Caki2 (cell line): ENCODE data around the gene TMEM132D. TPM values are rescaled to one million over a fixed set of nuclear protein-coding genes. Genes with fewer than 3 reads are reported as not detected.
"Not testable (repeated sequence)": the region's sequence is repeated elsewhere in the genome, so short reads cannot be mapped to it uniquely, and the experiment has no call there.

Experiments used
- DNase-seq: peaks from one replicate; pipeline ENCODE4 v3.0.0-alpha.2; 2015; ENCODE audit warnings: low read depth
- in situ Hi-C: cut with HindIII; loops from 2 replicates; pipeline ENCODE4 v1.10.0; 2016; ENCODE audit warnings: low sequenced_read_pairs, low pct_unique_long_range_greater_than_20kb, mixed read lengths
- total RNA-seq: library from RNA; depleted of rRNA; stranded (reverse); fragments of >200 nt; shearing (Covaris generic); gene quantifications from 2 replicates; pipeline ENCODE4 v1.2.3, GENCODE V29; 2014; ENCODE audit warnings: low replicate concordance

Gene TMEM132D
- total RNA-seq, 1 experiment from 2014 or later, result not detected

DNA sequence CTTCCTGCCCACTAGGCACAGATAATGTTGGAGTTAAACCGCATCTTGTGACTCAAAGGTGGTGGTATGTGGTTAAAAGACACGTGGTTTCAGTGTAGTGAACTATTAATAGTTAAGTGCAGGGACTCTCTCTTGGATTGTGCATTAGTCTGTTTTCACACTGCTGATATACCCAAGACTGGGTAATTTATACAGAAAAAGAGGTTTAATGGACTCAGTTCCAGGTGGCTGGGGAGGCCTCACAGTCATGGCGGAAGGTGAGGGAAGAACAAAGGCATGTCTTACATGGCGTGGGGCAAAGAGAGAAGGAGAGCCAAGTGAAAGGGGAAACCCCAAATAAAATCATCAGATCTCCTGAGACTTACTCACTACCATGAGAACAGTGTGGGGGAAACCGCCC lies 688.3 kb downstream of the TMEM132D start:
- DNase-seq, result peak; percentile 76
- in situ Hi-C loops, result no loop called here

DNA sequence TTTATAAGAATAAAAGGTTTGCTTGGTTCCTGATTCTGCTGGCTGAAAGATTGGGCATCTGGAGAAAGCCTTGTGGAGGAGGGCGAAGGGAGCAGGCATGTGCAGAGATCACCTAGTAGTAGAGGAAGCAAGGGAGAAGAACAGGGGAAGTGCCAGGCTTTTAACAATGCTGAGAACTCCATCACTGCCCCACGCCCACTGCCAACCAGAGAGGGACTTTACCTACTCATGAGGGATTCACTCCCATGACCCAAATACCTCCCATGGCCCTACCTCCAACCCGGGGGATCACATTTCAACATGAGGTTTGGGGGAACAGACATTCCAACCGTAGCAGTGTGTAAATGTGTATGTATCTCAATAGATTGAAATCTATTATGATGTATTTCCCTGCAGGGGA lies 690.3 kb downstream of the TMEM132D start:
- in situ Hi-C loops, result no loop called here
- no peak for DNase-seq

DNA sequence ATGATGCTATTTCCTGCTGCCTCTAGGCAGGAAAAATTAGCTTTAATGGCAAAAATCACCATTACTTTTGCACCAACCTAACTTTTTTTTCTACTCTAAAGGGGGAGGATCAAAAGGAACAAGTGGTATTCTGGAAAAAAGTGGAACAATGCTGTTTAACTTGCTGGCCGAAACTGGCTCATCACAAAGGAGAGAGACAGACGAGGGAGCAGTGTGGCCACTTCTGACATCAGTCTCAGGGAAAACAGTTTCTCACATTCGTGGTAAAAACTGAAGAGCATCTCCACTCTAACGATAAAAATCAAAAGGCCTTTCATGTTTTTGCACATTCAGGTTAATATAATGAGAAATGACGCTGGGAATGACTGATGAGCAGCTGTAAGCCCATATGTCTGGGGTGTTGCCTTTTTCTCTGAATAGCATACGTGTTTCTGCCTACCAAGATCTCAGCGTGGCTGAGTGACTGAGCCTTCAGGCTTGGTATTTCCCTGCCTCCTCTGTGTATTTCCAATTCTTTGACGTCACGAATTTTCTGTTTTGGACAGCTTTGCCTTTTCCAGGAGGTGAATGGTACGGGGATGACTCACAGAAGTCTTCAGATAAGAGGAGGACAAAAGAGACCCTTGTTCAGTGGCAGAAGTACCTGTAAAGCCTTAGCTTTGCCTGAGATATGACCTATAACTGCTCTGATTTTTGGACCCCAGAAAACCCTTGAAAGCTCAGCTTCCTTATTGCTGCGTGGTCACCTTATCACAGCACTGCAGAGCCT lies 691.8 kb downstream of the TMEM132D start:
- DNase-seq, result peak; percentile 6
- in situ Hi-C loops, result no loop called here

DNA sequence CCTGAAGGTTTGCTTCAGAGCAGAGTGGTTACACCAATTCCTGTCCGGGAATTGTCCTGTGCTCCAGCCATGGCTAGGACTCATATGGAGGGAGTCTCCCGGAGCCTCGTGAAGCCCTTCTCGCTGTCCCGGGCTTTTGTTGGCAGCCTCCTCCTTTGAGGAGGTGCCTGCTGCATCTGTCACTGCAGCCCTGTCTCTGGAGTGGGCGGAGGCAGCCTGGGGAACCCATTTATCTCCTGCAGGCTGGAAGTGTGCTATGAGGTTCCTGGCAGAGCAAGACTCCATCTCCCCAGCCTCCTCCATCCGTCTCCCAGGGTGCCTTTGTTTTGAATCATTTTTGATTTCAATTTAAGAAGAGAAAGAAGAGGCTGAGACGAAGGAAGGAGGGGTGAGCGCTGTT lies 695.3 kb downstream of the TMEM132D start:
- DNase-seq, result no peak
- in situ Hi-C loops, result no loop called here

DNA sequence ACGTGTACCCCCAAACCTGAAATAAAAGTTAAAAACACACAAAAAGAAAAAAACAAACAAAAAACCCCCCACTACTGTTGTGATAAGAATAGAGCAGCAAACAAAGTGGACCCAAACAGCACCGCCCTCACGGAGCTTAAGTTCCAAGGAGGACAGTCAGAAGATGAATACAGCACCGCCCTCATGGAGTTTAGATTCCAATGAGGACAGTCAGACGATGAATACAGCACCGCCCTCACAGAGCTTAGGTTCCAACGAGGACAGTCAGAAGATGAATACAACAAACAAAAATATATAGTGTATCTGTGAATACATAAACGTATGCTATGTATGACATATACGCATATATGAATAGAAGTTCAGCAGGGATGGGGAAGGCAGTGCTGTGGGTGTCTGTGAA lies 696.7 kb downstream of the TMEM132D start:
- in situ Hi-C loops, result no loop called here
- DNase-seq, result no peak

DNA sequence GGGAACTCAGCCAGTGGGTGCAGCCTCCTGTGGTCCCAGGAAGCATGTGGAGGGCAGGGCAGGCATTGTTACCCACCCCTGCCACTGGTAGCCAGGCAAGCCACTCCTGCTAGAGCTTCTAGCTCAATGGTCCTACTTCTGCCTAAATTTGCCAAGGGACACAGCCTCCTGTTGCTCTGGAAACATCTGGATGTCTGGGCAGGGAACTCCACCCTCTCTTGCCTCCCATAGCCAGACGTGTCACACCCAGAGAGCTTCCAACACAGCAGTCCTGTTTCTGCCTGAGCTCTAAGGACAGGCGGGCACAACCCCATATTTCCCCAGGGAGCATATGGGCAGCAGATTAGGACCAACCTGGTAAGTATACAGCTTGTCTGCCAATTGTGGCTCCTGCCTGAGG lies 700.4 kb downstream of the TMEM132D start:
- in situ Hi-C loops, result no loop called here
- DNase-seq, result no peak

DNA sequence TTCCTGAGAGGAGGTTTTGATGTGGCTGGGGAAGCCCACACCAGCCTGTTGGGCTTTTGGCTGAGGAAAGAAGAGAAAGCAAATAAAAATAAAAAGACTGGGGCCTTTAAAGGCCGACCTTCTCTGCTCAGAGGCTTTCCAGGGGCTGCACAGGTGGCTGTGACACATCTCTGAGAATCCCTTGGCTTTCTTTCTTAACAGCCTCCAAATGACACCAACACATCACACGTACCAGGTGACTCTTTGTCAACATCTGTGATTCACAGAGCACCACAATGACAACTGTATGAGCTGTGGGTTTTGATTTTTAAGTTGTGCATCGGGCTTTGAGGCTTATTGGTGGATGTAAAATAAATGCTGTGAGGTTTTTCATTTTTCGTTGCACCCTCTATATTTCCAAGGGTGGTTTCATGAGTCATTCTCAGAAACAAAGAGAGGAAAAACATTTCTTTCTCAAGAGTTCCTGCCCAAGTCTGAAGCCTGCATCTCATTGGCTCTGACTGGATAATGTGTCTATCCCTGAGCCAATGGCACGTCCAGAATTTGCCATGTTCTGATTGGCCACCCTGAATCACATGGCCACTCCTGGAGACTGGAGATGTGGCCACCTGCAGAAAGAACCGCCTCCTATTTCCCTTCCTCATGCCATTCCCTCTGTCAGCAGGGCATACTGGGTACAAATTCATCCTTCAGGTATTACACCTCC lies 701.6 kb downstream of the TMEM132D start:
- in situ Hi-C loops, result no loop called here
- peak; percentile 50 for DNase-seq

DNA sequence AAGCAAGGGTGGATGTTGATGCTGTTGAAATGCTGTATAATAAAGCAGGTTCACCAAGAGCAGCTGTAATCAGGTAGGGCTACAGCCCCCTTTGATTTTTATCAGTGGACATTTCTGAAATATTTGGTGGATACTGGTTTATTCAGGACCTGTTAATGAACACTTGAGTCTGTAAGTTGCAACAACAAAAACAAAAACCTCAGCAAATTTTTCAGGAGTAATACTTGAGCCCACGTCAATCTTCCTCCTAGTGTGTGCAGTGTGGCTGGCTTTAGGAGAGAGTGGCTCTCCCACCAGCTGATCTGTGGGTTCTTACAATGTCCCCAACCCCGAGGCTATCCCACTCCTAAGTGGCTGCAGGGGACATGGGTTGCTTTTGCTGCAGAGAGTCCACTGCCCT lies 702.8 kb downstream of the TMEM132D start:
- in situ Hi-C loops, result no loop called here
- DNase-seq, result no peak

DNA sequence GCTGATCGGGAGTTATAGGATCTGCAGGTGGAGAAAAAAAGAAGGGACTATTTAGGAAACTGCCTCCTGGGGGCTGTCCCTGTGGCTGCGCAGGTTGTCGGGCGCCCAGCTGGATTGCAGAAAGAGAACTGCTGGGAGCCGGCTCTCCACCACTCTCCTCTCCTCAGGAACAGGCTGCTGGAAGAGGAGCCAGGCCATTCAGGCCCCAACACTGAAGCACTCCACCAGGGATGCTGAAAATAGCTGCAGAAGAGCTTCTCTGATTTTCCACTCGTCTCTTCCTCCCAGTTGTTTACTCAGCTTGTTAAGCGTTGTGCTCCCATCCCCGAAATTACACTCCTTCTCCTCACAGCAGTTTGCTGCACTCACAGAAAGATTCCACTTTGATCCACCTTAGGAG lies 703.2 kb downstream of the TMEM132D start:
- no peak for DNase-seq
- in situ Hi-C loops, result no loop called here

DNA sequence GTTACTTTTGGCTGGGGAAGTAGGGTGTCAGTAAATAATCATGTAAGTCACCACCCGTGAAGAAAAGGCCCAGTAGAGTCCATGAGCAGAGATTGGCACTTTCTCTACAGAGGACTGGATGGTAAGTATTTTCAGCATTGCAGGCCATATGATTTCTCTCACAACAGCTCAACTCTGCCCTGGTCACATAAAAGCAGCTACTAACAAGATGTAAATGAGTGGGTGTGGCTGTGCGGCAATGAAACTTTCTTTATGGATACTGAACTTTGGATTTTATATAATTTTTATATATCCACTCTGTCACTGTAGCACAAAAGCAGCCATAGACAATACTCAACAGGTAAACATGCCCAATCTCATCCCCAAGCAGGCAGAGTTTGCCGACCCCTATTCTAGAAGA lies 706.9 kb downstream of the TMEM132D start:
- in situ Hi-C loops, result no loop called here
- DNase-seq, result no peak

DNA sequence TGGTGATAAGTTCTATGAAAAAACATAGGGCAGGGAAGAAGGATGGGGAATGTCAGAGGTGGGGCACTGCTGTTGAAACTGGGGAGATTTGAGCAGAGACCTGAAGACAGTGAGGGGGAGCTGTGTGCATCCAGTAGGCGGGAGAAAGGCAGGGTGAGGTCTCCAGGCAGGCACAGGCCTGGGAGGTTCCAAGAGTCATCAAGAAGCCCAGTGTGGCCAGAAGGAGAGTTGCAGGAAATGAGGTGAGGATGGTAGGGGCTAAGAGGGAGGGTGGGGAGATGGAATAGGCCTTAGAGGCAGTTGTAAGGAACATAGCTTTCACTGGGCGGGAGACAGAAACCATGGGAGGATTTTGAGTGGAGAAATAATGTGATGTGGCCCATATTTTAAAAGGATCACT lies 708.7 kb downstream of the TMEM132D start:
- no peak for DNase-seq
- in situ Hi-C loops, result no loop called here

DNA sequence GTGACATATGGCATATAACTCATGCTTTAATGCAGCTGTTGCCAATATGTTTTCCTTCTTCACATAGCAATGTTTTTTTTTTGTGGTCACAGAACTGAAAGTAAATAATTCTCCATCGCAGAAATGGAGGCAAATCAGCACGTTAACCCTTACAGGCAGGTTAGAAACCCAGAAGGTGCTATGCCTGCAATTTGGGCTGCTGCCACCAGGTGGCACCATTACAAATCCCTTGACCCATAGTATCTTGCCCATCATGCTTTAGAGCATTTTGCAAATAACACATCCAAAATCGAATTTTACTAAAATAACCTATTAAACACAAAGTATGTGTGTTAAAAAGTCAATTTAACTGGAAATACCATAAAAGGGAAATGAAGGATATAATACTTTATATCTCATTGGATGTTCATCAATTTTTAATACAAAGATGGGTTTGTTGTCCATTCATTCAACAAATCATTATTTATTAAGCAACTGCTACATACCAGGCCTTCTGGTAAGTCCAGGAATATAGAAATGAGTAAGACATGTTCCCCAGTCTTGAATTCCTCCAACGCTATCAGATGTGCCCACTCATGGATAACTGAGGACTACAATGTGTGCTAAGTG lies 710.5 kb downstream of the TMEM132D start:
- in situ Hi-C loops, result no loop called here
- no peak for DNase-seq

DNA sequence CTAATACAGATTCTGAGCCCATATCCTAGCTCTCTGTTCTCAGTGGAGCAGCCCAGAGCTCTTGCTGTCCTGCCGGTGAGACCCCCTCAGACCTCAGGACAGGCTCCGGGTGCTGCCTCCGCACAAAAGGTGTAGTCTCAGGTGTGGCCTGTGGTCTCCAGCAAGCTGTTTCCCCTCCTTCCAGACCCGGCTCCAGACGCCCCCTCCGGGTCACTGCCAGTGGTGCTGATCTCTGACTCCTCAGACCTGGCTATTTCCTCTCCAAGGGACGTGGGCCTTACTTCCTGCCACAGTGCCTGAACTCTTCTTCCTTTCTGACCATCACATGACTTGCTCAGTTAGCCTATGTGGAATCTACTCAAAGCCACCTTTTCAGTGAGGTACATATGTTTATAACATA lies 713.0 kb downstream of the TMEM132D start:
- in situ Hi-C loops, result no loop called here
- DNase-seq, result no peak

DNA sequence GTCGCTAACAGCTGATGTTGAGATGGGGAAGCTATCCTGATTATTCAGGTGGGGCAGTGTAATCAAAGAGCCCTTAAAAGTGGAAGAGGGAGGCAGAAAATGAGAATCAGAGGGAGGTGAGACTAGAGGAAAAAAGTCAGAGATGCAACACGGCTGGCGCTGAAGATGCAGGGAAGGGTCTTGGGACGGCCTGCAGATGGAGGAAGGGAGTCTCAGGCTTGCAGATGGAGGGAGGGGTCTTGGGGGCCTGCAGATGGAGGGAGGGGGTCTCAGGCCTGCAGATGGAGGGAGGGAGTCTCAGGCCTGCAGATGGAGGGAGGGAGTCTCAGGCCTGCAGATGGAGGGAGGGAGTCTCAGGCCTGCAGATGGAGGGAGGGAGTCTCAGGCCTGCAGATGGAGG lies 713.9 kb downstream of the TMEM132D start:
- in situ Hi-C loops, DNase-seq: not testable (repeated sequence)

DNA sequence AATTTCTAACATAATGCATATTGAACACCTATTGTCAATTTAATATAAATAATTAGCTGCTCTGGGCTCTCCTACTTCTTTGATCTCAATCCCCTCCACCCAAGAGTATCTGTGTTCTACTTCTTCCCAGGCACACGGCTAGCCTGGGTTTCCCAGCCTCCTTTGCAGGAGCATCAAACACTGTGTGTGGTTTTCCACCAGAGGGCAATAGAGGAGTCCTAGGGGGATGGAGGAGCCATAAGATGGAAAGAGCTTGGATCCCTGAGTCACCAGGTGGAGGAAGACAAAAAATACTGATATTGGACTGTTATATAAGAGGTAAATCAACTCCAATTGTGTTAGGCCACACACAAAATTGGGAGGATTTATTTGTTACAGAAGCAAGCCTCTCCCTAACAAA lies 716.9 kb downstream of the TMEM132D start:
- DNase-seq, result peak; percentile 5
- in situ Hi-C loops, result no loop called here

DNA sequence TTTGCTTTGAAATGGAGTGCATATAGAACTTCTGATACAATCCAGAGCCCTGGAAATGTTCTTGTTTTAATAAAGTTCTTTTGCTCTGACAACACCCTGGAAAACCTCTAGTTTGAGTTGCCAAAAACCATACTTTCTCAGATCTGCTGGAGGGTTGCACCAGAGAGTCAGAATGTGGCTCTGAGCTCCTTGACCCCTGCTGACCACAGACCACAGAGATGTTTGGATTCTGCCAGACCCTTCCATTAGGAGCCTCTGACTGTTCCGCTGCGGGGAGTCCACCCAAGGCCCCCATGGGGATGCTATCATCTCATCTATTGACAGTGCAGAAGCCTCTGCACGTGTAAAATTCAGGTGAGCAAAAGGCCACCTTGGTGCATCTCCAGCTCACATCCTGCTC lies 718.0 kb downstream of the TMEM132D start:
- DNase-seq, result no peak

DNA sequence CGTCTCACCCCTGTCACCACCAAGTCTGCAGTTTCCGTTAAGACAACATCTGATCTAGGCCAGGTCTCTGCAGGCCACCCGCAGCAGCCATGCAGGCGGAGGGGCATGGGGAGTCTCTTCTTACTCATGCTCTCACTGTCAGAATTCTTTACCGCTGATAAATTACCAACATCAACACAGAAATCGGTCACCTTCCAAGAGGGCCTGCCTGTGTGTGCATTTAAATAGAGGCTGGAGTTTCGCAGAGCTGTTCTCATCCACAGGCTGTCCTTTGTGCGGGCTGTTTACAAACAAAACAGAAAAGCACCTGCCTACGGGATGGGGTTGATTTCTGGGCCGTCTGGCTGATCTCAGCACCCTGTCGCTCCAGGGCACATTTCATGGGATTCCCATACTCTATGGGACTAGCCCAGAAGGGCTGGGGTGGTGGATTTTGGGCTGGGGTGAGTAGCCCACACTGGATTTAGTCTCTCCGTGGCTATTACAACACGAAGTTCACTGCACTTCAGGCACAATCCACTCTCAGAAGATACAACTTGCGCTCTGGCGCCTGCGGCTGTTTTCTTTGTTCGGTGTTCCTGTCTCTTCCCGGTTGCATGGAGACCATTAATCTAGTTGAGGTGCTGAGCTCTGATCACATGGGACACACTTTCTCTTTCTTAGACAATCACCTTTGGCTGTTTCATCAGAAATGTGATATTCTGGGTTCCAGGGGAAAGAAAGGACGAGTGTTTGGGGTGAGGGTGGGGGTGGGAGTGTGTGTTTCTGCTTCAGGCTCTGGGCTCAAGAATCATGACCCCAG lies 719.5 kb downstream of the TMEM132D start:
- DNase-seq, result no peak
- in situ Hi-C loops, result no loop called here

More for the DNA sequence above, 718.0 kb downstream of the TMEM132D start:
- in situ Hi-C loops, result no loop called here

DNA sequence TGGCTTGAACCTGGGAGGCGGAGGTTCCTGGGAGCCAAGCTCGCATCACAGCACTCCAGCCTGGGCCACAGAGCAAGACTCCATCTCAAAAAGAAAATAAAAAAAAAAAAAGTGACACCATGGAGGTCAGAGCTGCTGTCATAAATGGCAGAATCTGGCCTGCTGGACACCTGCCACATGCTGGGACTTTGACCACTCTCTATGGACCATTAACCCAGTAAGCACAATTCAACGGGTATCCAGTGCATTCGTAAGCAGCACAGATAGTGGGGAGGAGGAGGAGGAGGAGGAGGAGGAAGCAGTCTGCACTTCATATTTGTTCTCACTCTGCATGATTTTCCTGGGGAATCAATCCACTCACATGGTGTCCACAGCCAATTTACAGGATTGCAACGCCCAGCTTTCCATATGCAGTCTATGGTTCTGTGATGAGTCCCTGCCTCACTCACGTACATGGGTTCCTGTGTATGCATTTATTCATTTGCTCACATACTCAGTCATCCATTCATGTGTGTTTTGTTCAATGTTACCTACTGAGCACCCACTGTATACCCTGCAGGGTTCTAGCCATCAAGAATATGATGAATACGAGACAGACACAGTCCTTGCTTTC lies 723.8 kb downstream of the TMEM132D start:
- DNase-seq, result no peak
- in situ Hi-C loops, result no loop called here
